ENCODE measurements around the gene RPS6KA4.

The RPS6KA4 gene

GRCh38 chr11:64369440-64370421 lies 10.8 kb downstream of the RPS6KA4 start:
- DNase-seq, result no peak

- no peak for DNase-seq
Observed at GRCh38 chr11:64371201-64371600, 12.2 kb downstream of the RPS6KA4 start.

- no peak for DNase-seq
Observed at GRCh38 chr11:64372021-64372420, 13.1 kb downstream of the RPS6KA4 start.

GRCh38 chr11:64372802-64373597 lies 14.0 kb downstream of the RPS6KA4 start:
- DNase-seq, result no peak

- DNase-seq, result peak; percentile 62
Observed at GRCh38 chr11:64373598-64373974, 14.6 kb downstream of the RPS6KA4 start.

GRCh38 chr11:64376071-64376470 lies 17.1 kb downstream of the RPS6KA4 start:
- no peak for DNase-seq

- no peak for DNase-seq
Observed at GRCh38 chr11:64378335-64378880, 19.4 kb downstream of the RPS6KA4 start.

GRCh38 chr11:64379160-64379559 lies 20.2 kb downstream of the RPS6KA4 start:
- no peak for DNase-seq

- DNase-seq, result no peak
Observed at GRCh38 chr11:64379817-64380709, 21.1 kb downstream of the RPS6KA4 start.

GRCh38 chr11:64381350-64381749 lies 22.4 kb downstream of the RPS6KA4 start:
- no peak for DNase-seq

- DNase-seq, result no peak
Observed at GRCh38 chr11:64382047-64382446, 23.1 kb downstream of the RPS6KA4 start.

GRCh38 chr11:64382586-64382985 lies 23.6 kb downstream of the RPS6KA4 start:
- DNase-seq, result no peak

- DNase-seq, result no peak
Observed at GRCh38 chr11:64383580-64383979, 24.6 kb downstream of the RPS6KA4 start.

- DNase-seq, result no peak
Observed at GRCh38 chr11:64384028-64384737, 25.2 kb downstream of the RPS6KA4 start.

- no peak for DNase-seq
Observed at GRCh38 chr11:64384981-64385944, 26.3 kb downstream of the RPS6KA4 start.

- DNase-seq, result no peak
Observed at GRCh38 chr11:64385945-64386704, 27.2 kb downstream of the RPS6KA4 start.

- DNase-seq, result no peak
Observed at GRCh38 chr11:64387916-64388315, 29.0 kb downstream of the RPS6KA4 start.

GRCh38 chr11:64388894-64389293 lies 29.9 kb downstream of the RPS6KA4 start:
- DNase-seq, result no peak

GRCh38 chr11:64389851-64390250 lies 30.9 kb downstream of the RPS6KA4 start:
- no peak for DNase-seq

- no peak for DNase-seq
Observed at GRCh38 chr11:64390558-64390957, 31.6 kb downstream of the RPS6KA4 start.
